IPS-18a (cell line): Measurements from ENCODE around the gene LRRC71.
A peak's percentile ranks its signal among the peaks of the same experiment; 100 is the strongest.

Experiments used
- H3K27ac ChIP-seq: one replicate; pipeline ENCODE4 v1.5.1; 2013; ENCODE audit warnings: low read length
- H3K27me3 ChIP-seq: one replicate; pipeline ENCODE4 v1.6.1; 2013; ENCODE audit warnings: mild to moderate bottlenecking, low read length; ENCODE audit not compliant: control insufficient read depth, insufficient read depth
- H3K36me3 ChIP-seq: one replicate; pipeline ENCODE4 v1.6.1; 2013; ENCODE audit warnings: low read depth, low read length; ENCODE audit not compliant: control insufficient read depth
- H3K4me1 ChIP-seq: one replicate; pipeline ENCODE4 v1.6.1; 2013; ENCODE audit warnings: low read depth, low read length; ENCODE audit not compliant: control insufficient read depth
- H3K4me3 ChIP-seq: one replicate; pipeline ENCODE4 v1.5.1; 2013; ENCODE audit warnings: low read length
- H3K9ac ChIP-seq: one replicate; pipeline ENCODE4 v1.6.1; 2013; ENCODE audit warnings: mild to moderate bottlenecking, low read length, moderate library complexity
- H3K9me3 ChIP-seq: one replicate; pipeline ENCODE4 v1.6.1; 2013; ENCODE audit warnings: low read depth, low read length; ENCODE audit not compliant: control insufficient read depth

The LRRC71 gene

GRCh38 chr1:156909671-156910070 lies 10.8 kb upstream of the LRRC71 start:
- Histone ChIP-seq H3K4me3 (no peak overlapping the region), H3K9ac (no peak overlapping the region), H3K27ac (no peak overlapping the region), H3K9me3 (no peaks in the 10 kb centered on the region), H3K36me3 (no peaks in the 10 kb centered on the region), H3K27me3 (peaks cover 11% of the 10 kb centered on the region), H3K4me1 (no peaks in the 10 kb centered on the region)

- H3K4me1 ChIP-seq, result no peaks in the 10 kb centered on the region
- H3K27me3 ChIP-seq, result peaks cover 11% of the 10 kb centered on the region
- no peak overlapping the region for H3K9ac ChIP-seq
- H3K9me3 ChIP-seq, result no peaks in the 10 kb centered on the region
- H3K36me3 ChIP-seq, result no peaks in the 10 kb centered on the region
- H3K27ac ChIP-seq, result no peak overlapping the region
- peak overlapping the region; percentile 35 for H3K4me3 ChIP-seq
Measured at GRCh38 chr1:156910309-156910782, 10.1 kb upstream of the LRRC71 start.

- Histone ChIP-seq H3K9ac (no peak overlapping the region), H3K36me3 (no peaks in the 10 kb centered on the region), H3K4me1 (no peaks in the 10 kb centered on the region), H3K9me3 (no peaks in the 10 kb centered on the region), H3K27me3 (peaks cover 11% of the 10 kb centered on the region), H3K27ac (no peak overlapping the region), H3K4me3 (no peak overlapping the region)
Measured at GRCh38 chr1:156911577-156912298, 8.7 kb upstream of the LRRC71 start.

- H3K4me1 ChIP-seq, result no peaks in the 10 kb centered on the region
- no peaks in the 10 kb centered on the region for H3K9me3 ChIP-seq
- peaks cover 11% of the 10 kb centered on the region for H3K27me3 ChIP-seq
- no peak overlapping the region for H3K27ac ChIP-seq
- H3K36me3 ChIP-seq, result no peaks in the 10 kb centered on the region
- no peak overlapping the region for H3K4me3 ChIP-seq
- H3K9ac ChIP-seq, result no peak overlapping the region
Measured at GRCh38 chr1:156912310-156912709, 8.1 kb upstream of the LRRC71 start.

GRCh38 chr1:156912861-156913808 lies 7.3 kb upstream of the LRRC71 start:
- Histone ChIP-seq H3K9ac (no peak overlapping the region), H3K4me3 (no peak overlapping the region), H3K27me3 (peaks cover 15% of the 10 kb centered on the region), H3K36me3 (no peaks in the 10 kb centered on the region), H3K4me1 (no peaks in the 10 kb centered on the region), H3K9me3 (no peaks in the 10 kb centered on the region), H3K27ac (no peak overlapping the region)

- Histone ChIP-seq H3K9ac (no peak overlapping the region), H3K4me1 (no peaks in the 10 kb centered on the region), H3K4me3 (no peak overlapping the region), H3K9me3 (no peaks in the 10 kb centered on the region), H3K27me3 (peaks cover 22% of the 10 kb centered on the region), H3K27ac (no peak overlapping the region), H3K36me3 (no peaks in the 10 kb centered on the region)
Measured at GRCh38 chr1:156913809-156914387, 6.5 kb upstream of the LRRC71 start.

GRCh38 chr1:156914440-156914856 lies 6.0 kb upstream of the LRRC71 start:
- peaks cover 28% of the 10 kb centered on the region for H3K27me3 ChIP-seq
- H3K9me3 ChIP-seq, result no peaks in the 10 kb centered on the region
- no peak overlapping the region for H3K4me3 ChIP-seq
- H3K27ac ChIP-seq, result no peak overlapping the region
- H3K4me1 ChIP-seq, result no peaks in the 10 kb centered on the region
- no peak overlapping the region for H3K9ac ChIP-seq
- no peaks in the 10 kb centered on the region for H3K36me3 ChIP-seq

GRCh38 chr1:156921053-156921529 lies 659 bp downstream of the LRRC71 start:
- Histone ChIP-seq H3K9ac (no peak overlapping the region), H3K4me3 (peak overlapping the region; percentile 56), H3K4me1 (peaks cover 3% of the 10 kb centered on the region), H3K27ac (no peak overlapping the region), H3K27me3 (peaks cover 83% of the 10 kb centered on the region), H3K9me3 (no peaks in the 10 kb centered on the region), H3K36me3 (no peaks in the 10 kb centered on the region)

- Histone ChIP-seq H3K9me3 (no peaks in the 10 kb centered on the region), H3K4me1 (peaks cover 3% of the 10 kb centered on the region), H3K27ac (no peak overlapping the region), H3K4me3 (peak overlapping the region; percentile 50), H3K36me3 (no peaks in the 10 kb centered on the region), H3K27me3 (peaks cover 100% of the 10 kb centered on the region), H3K9ac (no peak overlapping the region)
Measured at GRCh38 chr1:156922986-156923669, 2.7 kb downstream of the LRRC71 start.

- peaks cover 3% of the 10 kb centered on the region for H3K4me1 ChIP-seq
- no peak overlapping the region for H3K27ac ChIP-seq
- H3K9ac ChIP-seq, result no peak overlapping the region
- peak overlapping the region; percentile 50 for H3K4me3 ChIP-seq
- H3K36me3 ChIP-seq, result no peaks in the 10 kb centered on the region
- H3K9me3 ChIP-seq, result no peaks in the 10 kb centered on the region
- peaks cover 100% of the 10 kb centered on the region for H3K27me3 ChIP-seq
Measured at GRCh38 chr1:156923670-156924477, 3.4 kb downstream of the LRRC71 start.
